GM21619 (cell line): ENCODE results near the gene SPINK9.

ENCODE experiments used
- ATAC-seq: cut with Tn5 transposase; IDR thresholded peaks from one replicate; pipeline ENCODE4 v1.9.1; 2021; ENCODE audit not compliant: unreplicated experiment

The SPINK9 gene

GRCh38 chr5:148364343-148364742, 29.0 kb downstream of the SPINK9 start:
- ATAC-seq: no peak

- no peak for ATAC-seq
Measured at GRCh38 chr5:148368299-148368698, 32.9 kb downstream of the SPINK9 start.

DNA sequence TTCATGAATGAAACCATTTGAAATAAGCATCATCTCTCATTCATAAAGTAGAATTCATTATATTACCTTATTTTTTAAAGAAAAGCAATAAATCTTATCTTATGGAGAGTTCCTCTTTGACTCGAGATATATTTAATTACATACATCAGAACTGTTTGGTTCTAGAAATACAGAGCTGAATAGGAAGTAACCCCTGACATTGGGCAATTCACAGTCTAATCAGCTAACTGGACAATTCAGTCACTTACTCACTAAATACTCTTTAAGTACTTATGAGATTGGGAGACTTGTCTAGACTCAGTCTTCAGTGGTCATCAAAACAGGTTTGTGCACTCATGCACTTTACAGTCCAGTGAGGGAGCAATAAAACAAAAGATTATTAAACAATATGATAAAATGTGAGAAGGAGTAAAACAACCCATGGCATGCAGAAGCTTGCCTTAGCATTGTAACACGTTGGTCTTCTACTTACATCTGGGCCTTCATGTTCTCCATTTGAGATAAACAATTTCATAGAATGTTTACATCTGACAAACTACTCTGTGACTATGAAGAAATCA, 36.9 kb downstream of the SPINK9 start:
- no peak for ATAC-seq

DNA sequence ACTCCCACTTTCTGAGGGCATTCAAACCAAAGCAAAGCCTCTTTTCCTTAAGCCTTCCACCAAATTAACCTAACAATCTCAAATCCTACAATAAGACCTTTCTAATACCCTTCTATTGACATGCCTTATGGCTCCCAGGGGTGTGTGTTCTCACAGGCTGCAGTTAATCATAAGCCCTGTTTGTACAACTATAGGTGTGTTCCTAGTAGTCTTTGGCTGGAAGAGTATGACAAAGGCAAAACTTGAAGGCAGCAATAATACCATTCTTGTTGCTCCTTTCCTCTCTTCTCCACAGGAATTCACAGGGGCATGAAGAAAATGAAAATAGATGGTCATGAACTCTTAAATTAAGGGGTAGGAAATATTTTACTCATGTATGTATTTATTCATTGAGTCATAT, 37.5 kb downstream of the SPINK9 start:
- ATAC-seq: no peak

GRCh38 chr5:148374690-148375360, 39.5 kb downstream of the SPINK9 start:
- ATAC-seq: peak; percentile 93

DNA sequence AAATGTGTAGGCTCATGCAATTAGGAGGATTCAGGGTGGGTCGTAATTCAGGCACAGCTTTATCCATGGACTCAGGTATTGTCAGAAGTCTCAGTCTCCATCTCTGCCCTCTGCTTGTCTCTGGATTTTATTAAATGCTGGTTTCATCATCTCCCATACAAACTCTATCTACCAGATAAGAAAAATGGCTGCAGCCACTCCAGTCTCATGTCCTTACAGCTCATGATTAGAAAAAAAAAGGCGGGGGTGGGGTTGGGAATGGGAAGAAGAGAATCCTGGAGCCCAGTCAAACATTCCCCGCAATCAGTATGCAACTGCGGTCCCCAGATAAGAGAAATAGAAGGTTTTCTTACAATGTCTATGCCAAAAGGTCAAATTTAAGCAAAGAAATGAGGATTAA, 40.8 kb downstream of the SPINK9 start:
- no peak for ATAC-seq

GRCh38 chr5:148378670-148379069, 43.3 kb downstream of the SPINK9 start:
- no peak for ATAC-seq

DNA sequence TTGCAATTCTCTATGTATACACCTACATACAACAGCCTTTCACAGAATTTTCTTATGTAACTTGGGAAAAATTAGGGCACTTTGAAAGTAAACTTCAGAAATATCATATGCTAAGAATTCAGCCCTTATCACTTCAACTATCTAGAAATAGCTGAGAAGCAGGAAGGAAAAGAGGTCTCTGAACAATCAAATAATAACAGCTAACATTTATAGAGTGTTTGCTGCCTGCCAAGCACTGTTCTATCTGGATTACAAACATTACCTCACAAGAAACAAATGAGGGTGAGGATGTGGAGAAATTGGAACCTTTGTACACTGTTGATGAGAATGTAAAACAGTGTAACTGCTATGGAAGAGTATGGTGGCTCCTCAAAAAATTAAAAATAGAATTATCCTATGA, 44.0 kb downstream of the SPINK9 start:
- ATAC-seq: no peak

- ATAC-seq: no peak
Measured at GRCh38 chr5:148381906-148382305, 46.5 kb downstream of the SPINK9 start.

GRCh38 chr5:148382961-148383360, 47.6 kb downstream of the SPINK9 start:
- no peak for ATAC-seq

- peak; percentile 98 for ATAC-seq
Measured at GRCh38 chr5:148383564-148384379, 48.4 kb downstream of the SPINK9 start, which contains the start of gene FBXO38. FBXO38 (plus strand) TSS chr5:148383958; CDS start chr5:148394777, 10,819 bp downstream.

DNA sequence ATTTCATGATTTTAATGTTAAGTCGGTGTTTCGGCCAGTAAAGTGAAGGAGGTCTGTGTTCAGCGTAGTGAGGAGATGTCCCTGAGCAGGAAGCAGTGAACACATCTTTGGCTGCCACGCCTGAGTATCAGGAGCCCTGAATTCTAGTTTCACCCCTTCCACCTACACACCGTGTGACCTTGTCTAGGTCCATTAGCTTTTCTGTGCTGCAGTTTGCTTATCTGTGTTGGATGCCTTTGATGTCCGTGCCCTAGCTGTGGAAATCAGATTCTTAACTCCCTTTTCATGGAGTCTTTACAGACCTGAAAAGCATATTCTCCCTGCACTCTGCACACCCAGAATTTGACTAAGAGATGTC, 49.0 kb downstream of the SPINK9 start:
- ATAC-seq: peak; percentile 19

DNA sequence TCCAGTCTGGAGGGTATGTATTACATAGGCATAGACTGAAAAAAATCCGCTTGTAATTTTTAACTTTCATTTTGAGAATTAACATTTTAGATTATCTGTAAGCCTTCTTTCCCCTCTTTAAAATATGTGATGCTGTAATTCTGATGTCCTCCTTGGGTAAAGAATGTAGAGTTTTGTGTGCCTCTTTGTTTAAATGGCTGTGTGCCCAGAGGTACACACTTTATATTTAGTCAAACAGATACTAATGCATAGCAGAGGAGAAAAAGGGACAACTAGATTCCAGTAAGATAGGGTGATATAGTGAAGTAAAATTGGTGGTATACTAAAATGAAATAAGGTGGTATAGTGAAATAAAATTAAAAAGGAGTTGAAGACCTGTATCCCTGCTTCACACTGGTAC, 49.7 kb downstream of the SPINK9 start:
- no peak for ATAC-seq

- ATAC-seq: no peak
Measured at GRCh38 chr5:148386041-148386440, 50.7 kb downstream of the SPINK9 start.

DNA sequence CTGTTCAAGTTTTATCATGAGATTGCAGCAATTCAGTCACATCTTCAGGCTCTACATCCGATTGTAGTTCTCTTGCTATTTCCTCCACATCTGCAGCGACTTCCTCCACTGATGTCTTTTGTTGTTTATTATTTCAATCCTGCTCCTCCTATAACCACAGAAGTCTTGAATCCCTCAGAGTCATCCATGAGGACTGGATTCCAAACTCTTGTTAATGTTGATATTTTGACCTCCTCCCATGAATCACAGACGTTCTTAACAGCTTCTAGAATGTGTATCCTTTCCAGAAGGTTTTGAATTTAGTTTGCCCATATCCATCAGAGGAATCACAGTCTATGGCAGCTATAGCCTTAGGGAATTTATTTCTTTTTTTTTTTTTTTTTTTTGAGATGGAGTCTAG, 52.0 kb downstream of the SPINK9 start:
- no peak for ATAC-seq

GRCh38 chr5:148388696-148389095, 53.3 kb downstream of the SPINK9 start:
- peak; percentile 34 for ATAC-seq
